Nephron progenitor cell (in vitro differentiated cells): ENCODE data around the gene MARK1.

ENCODE experiments used
- DNase-seq: peaks from one replicate; pipeline ENCODE4 v3.0.0; 2021
- H3K27ac Mint-ChIP-seq: 2 replicates; pipeline ENCODE4 v1.8.0; 2021; ENCODE audit warnings: mild to moderate bottlenecking, moderate library complexity, mixed read lengths
- H3K27me3 Mint-ChIP-seq: 2 replicates; pipeline ENCODE4 v1.8.0; 2021; ENCODE audit warnings: mild to moderate bottlenecking, low read depth, mixed read lengths; ENCODE audit not compliant: poor library complexity
- H3K36me3 Mint-ChIP-seq: 2 replicates; pipeline ENCODE4 v1.8.0; 2021; ENCODE audit warnings: low read depth, mixed read lengths
- H3K4me1 Mint-ChIP-seq: 2 replicates; pipeline ENCODE4 v1.8.0; 2021; ENCODE audit warnings: mixed read lengths
- H3K4me3 Mint-ChIP-seq: 2 replicates; pipeline ENCODE4 v1.8.0; 2021; ENCODE audit warnings: mild to moderate bottlenecking, moderate library complexity, mixed read lengths
- H3K9me3 Mint-ChIP-seq: 2 replicates; pipeline ENCODE4 v1.8.0; 2021; ENCODE audit warnings: mild to moderate bottlenecking, moderate library complexity, mixed read lengths
- CTCF ChIP-seq: fragments of 200-600 bp; sonication (generic); IDR thresholded peaks from 2 replicates; pipeline ENCODE4 v1.5.0; 2021; ENCODE audit warnings: antibody characterized with exemption

MARK1 gene

DNA sequence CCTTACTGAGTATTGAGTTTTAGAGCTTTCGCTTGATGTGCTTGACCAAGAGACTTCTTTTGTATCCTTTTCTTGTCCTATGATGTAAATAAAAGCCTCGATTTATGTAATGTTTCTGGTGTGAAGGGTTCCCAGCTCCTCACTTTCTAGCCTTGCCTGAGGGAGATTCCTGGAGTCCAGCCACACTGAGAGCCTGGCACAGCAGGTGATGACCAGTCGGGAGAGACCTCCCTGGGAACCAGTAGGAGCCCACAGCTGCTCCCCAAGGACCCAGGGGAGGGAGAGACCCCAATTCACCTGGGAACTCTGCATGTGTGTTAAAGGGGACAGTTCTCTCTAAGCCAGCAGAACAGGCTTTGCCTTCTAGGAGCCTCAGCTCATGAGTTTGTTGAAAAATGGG, 171.1 kb downstream of the MARK1 start:
- no peak for TF ChIP-seq CTCF
- no peak overlapping the region for H3K4me3 Mint-ChIP-seq
- H3K36me3 Mint-ChIP-seq, result no peaks in the 10 kb centered on the region
- no peaks in the 10 kb centered on the region for H3K9me3 Mint-ChIP-seq
- no peaks in the 10 kb centered on the region for H3K4me1 Mint-ChIP-seq
- no peak overlapping the region for H3K27ac Mint-ChIP-seq
- no peak for DNase-seq
- no peaks in the 10 kb centered on the region for H3K27me3 Mint-ChIP-seq

DNA sequence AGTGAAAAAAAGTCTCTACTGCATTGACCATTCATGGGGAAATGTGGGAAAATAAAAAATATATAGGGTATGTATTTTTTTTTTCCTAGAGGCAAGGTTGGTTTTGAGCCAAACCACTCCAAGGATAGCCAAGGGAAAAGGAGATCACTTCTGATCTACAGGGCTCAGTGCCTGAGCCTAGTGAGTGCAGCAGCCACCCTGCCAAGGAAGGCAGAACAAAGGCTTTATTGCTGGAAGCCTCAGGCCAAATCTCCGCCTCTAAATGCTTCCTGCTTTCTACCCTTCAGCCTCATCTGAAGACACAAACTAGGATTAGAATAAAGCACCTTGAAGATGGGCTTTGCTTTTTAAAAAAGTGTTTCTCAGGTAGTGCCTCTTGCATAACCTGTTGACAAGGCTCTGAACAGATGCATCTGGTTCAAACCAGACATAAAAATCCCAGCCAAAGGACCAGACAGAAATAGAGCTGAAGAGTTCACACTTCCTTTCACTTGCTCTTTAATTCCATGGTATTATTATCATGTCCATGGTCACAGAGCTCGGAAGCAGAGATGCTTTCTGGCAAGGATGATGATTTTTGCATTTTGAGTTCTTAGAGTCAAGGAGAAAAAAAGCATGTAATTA, 172.7 kb downstream of the MARK1 start:
- no peaks in the 10 kb centered on the region for H3K9me3 Mint-ChIP-seq
- H3K36me3 Mint-ChIP-seq, result no peaks in the 10 kb centered on the region
- peaks cover 5% of the 10 kb centered on the region for H3K4me1 Mint-ChIP-seq
- DNase-seq, result no peak
- H3K27ac Mint-ChIP-seq, result no peak overlapping the region
- TF ChIP-seq CTCF, result no peak
- H3K4me3 Mint-ChIP-seq, result no peak overlapping the region
- no peaks in the 10 kb centered on the region for H3K27me3 Mint-ChIP-seq

DNA sequence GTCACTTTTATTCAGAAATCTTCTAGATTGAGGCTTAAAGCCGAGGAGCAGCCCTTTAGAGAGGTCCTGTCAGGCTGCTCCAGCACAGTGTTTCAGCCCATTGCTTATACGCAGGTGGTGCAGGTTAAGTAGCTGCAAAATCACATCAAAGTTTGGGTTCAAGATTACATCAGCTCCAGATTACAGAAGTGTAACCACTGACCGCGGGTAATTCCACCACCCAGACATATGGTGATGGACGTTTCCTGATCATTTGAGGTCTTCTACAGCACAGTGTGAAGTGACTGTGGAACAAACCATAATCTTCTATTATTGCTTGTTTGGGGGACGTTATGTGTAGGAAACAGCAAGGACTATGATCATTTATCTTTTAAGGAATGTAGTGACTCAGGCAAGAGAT, 174.0 kb downstream of the MARK1 start:
- Mint-ChIP-seq H3K4me3 (no peak overlapping the region), H3K27ac (no peak overlapping the region), H3K36me3 (no peaks in the 10 kb centered on the region), H3K4me1 (peaks cover 13% of the 10 kb centered on the region), H3K9me3 (no peaks in the 10 kb centered on the region), H3K27me3 (peaks cover 4% of the 10 kb centered on the region)
- TF ChIP-seq CTCF, result no peak
- no peak for DNase-seq

- TF ChIP-seq CTCF, result no peak
- Mint-ChIP-seq H3K4me3 (no peak overlapping the region), H3K27me3 (peaks cover 4% of the 10 kb centered on the region)
These were observed 174.9 kb downstream of the MARK1 start for GRCh38 chr1:220702733-220703270.

DNA sequence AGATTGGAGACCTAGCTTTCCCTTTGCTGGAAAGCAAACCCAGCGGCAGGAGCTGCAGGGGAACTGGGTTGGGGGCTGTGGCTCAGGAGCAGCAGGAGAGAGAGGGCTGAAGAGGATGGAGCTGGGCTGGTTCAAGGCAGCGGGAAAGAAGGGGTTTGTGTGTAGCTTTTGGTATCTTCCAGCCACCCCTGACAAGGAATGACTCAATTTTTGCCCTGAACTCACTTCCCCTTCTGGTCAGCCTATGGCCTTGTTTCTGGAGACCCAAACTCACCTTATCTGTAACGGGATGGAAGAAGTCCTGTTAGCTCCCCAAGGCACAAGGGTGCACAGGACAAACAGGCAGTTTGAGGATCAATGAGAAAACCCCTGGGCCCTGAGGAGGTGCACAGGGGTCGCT, 175.4 kb downstream of the MARK1 start:
- TF ChIP-seq CTCF, result no peak
- no peak for DNase-seq
- Mint-ChIP-seq H3K9me3 (no peaks in the 10 kb centered on the region), H3K27me3 (peaks cover 7% of the 10 kb centered on the region), H3K27ac (no peak overlapping the region), H3K36me3 (no peaks in the 10 kb centered on the region), H3K4me1 (peaks cover 14% of the 10 kb centered on the region), H3K4me3 (no peak overlapping the region)

More at GRCh38 chr1:220702733-220703270, 174.9 kb downstream of the MARK1 start:
- Mint-ChIP-seq H3K36me3 (no peaks in the 10 kb centered on the region), H3K27ac (no peak overlapping the region), H3K9me3 (no peaks in the 10 kb centered on the region), H3K4me1 (peaks cover 14% of the 10 kb centered on the region)
- no peak for DNase-seq

DNA sequence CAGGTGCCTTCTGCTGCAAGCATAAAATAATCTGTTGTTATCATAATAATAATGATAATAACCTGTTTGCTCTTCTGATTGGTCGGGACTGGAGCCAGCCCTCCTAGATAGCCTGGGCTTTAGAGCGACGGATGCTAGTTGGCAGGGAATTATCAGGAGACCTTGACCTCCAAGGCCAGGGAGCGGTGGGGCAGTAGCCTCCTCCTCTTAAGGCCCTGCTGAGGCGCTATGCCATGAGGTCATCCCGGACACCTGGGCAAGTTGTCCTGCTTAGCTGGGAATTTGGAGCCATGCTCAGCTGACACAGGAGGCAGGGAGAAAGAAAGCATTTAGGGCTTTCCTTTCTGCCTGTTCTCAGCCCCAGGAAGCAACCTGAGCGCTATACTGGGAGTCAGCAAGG, 177.8 kb downstream of the MARK1 start:
- Mint-ChIP-seq H3K4me1 (peaks cover 14% of the 10 kb centered on the region), H3K4me3 (no peak overlapping the region), H3K27me3 (peaks cover 8% of the 10 kb centered on the region), H3K27ac (no peak overlapping the region), H3K9me3 (no peaks in the 10 kb centered on the region), H3K36me3 (no peaks in the 10 kb centered on the region)
- no peak for DNase-seq
- TF ChIP-seq CTCF, result no peak
